Stimulated activated CD4-positive, alpha-beta T cell treated with anti-CD3 and anti-CD28 coated beads, Interleukin-4, amount 100 ng/mL, for 48 hours (primary cell): ENCODE measurements around the gene DZIP1.

Experiments
- DNase-seq, 2 donors: peaks; one replicate each; pipeline ENCODE4 v3.0.0-alpha.2; 2020; ENCODE audit warnings: low read depth in 2 of 2

The DZIP1 gene

DNA sequence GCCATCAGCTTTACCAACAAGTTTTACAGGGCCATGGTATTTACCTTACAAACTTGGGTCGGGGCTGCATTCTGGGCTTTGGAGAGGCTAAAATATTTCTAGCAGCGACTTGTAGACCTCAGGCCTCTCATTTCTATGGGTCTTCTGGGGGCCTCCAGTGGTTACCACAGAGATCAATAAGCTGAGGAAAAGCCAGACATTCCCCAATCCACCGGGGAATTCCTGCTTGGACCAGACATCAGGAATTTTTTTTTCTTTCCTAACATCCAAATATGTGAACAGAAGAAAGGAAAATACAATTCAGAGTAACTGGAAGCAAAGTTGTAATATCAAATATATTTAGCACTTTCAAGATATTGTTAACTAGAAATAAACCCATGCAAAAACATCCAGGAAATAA lies 1.5 kb downstream of the DZIP1 start:
- DNase-seq = no peak

GRCh38 chr13:95642028-95642621 lies 2.4 kb downstream of the DZIP1 start:
- DNase-seq = no peak

- no peak for DNase-seq
These were observed 3.0 kb downstream of the DZIP1 start for GRCh38 chr13:95641291-95642027.

DNA sequence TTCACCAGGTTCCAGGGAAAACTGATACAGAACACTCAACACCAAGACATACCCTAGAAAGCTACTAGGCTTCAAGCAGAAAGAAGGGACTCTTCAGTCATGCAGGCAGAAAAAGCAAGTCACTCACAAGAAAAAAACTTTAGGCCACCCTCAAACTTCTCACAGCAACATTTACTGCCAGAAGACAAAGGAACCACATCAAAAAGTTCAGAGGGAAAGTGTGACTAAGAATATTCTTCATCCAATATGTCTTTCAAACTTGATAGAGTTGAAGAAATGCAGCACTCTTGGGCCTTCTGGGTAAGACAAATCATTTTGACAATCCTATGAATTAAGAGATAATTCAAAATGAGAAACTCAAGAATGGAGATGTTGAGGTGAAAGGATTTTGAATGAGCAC lies 7.7 kb downstream of the DZIP1 start:
- no peak for DNase-seq

DNA sequence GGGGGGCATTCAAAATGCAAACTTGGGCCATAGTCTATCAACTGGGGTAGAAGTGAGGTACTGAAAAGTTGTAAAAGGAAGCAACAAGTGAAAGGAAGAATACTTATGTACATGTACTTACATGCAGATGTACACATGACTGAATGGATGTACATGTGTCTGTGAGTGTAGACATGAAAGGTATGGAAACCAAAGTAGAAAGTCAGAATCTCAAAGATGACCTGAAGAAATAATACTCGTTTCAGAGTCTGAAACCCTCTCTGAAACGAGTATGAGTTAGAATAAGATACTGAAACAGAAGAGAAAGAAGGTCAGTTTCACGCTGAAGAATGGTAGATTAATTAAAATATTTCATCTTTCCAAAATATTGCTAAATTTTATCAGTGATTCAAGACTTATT lies 13.9 kb downstream of the DZIP1 start:
- no peak for DNase-seq

GRCh38 chr13:95629071-95629470 lies 15.4 kb downstream of the DZIP1 start:
- DNase-seq = no peak

DNA sequence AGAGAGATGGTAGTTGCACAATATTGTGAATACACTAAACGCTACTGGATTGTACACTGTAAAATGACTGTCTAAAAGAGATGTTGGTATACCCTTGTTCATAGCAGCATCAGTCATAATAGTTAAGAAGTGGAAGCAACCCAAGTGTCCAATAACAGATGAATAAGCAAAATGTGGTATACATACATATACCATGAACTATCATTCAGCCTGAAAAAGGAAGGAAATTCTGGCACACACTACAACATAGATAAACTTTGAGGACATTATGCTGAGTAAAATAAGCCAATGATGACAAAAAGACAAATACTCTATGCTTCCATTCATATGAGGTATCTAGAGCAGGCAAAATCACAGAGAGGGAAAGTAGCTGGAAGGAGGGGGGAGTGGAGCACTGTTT lies 16.0 kb downstream of the DZIP1 start:
- no peak for DNase-seq

GRCh38 chr13:95627590-95627989 lies 16.9 kb downstream of the DZIP1 start:
- no peak for DNase-seq

GRCh38 chr13:95626768-95627167 lies 17.7 kb downstream of the DZIP1 start:
- DNase-seq = no peak

DNA sequence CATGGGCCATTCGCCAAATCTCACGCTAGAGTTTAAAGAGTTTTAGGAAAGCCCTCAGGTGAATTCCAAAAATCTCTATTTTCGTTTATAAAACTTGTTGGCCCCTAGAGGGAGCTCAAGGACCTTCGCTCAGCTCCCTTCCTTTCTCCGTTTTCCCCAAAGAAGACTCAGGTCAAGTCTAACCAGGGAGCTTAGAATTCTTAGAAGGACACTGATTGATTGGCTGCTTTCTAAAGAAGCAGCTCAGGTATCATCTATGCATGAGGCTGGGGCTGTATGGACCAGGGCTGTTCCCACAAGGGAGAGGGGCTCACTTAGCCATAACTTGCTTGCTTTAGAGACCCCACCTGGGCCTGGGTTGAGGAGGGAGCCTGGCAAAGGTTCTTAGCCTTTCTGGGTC lies 20.5 kb downstream of the DZIP1 start:
- no peak for DNase-seq

- no peak for DNase-seq
These were observed 21.4 kb downstream of the DZIP1 start for GRCh38 chr13:95623141-95623540.

DNA sequence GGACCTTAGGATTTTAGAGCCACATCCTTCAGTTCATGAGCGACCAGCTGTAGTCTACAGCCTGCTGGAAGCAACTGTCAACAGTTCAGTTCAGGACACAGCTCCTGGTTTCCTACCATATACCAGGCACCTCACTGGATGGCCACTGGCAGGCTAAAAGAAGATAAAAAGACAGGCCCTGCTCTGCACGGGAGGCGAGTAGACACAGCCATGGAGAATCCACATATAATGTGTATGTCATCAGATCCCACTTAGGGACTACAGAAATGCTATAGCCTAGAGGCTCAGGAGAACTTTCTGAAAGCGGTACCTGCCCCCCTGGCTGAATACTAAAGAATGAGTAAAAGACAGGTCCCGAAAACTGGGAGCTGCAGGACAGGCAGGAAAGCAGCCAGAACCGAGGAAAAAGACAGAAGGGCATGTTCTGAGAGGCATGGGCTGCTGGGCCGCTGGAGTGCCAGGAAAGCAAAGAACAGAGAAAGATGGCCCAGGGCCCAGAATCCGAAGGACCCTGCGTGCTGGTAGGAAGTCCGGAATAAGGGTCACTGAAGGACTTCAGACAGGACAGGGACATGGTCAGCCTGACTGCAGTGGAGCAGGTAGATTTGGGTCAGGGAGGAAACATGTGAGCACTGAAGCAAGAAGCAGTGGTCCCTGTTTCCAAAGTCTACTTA lies 23.5 kb downstream of the DZIP1 start:
- no peak for DNase-seq

- no peak for DNase-seq
These were observed 24.3 kb downstream of the DZIP1 start for GRCh38 chr13:95620030-95620824.

- DNase-seq = no peak
These were observed 29.0 kb downstream of the DZIP1 start for GRCh38 chr13:95615539-95615938.

DNA sequence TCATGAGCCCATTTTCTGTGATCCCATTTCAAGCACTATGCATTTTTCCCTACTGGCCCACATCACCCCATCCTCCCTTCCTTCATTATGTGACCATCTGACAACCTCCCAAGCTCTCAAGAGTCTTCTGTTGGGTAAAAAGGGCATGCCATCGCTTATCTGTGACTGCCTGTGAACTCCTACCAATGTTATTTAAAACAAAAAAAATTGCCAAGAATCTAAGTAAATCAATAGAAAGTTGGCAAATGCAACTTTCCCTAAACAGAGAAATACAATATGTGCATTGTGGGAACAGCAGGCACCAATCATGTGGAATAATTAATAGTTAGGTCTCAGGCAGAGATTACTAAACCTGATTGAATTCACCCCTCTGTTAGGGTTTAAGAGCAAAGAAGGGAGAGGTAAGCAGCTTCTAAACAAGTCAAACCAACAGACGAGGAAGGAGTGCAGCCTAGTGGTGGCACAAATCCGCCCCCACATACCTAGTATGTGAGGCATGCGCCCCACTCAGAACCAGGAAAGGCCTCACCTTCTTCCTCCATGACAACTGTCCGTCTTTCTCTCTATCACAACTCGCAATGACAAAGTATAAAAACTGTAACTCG lies 29.8 kb downstream of the DZIP1 start:
- no peak for DNase-seq

DNA sequence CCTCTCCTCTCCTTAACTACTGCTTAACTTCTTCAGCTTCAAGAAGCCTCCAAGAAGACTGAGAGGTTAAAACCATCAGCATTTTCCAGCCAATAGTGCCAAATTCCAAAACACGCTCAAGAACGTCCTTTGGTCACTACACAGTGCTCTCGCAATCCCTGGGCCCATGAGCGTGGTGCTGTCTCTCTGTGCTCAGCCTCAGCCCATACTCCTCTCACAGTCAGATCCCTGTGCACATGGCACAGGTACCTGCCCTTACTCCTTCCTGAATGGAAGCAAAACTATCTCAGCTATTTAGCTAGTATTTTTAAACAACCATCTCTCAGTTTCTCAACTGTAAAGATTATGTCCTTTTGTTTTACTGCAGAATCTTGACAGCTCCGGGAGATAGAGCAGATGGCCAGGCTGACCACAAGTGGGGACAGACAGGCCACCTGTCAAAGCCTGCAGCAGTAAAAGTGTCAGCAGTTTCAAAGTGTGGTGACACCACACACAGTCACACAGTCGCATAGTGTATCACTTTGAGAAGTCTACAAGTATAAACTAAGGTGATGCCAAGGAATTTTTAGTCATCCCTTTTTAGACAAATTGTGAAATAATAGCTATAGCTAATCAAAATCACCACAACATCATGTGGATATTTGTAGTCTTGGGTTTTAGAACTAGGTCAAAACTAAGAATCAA lies 35.7 kb downstream of the DZIP1 start:
- no peak for DNase-seq

DNA sequence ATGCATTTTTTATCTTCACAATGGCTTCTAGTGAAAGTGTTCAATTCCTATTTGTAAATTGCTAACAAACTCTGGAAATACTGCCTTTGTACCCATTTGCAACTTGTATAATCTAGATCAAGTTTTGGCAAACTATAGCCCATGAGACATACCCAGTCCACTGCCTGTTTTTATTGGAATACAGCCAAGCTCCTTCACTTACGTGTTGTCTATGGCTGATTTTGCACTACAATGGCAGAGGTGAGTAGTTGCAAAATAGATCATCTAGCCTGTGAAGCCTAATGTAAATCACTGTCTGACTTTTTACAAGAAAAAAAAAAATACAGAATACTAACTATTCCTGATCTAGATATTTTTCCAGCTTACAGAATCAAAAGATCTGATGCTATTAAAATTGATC lies 37.1 kb downstream of the DZIP1 start:
- DNase-seq = no peak

DNA sequence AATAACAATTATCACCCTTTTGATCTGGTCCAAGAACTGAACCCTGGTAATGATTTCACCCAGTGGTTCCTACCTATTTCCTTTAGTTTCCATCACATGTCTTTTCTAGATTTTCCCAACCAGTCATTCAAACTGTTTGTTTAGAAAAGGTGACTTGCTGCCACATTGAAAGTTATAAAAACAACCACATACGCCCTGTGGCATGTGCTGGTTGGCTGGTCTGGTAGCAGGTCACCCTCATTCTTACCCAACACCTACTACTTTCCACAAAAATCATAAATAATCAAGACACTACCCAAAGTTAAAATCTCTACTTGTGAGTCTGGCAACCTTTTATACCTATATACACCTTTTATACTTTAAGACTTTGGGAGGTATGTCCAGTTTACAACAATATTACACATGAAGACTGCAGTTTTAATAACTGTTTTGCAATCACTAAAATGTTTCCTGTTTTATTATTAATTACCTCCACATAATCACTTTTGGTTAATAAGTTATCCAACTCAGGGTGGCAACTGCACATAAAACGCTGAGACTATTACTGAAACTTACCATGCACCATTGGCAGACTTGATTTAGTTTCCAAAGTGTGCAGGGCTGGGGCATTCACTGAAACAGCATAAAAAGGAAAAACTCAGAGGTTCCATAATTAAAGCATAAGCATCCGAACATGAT lies 38.9 kb downstream of the DZIP1 start:
- no peak for DNase-seq

DNA sequence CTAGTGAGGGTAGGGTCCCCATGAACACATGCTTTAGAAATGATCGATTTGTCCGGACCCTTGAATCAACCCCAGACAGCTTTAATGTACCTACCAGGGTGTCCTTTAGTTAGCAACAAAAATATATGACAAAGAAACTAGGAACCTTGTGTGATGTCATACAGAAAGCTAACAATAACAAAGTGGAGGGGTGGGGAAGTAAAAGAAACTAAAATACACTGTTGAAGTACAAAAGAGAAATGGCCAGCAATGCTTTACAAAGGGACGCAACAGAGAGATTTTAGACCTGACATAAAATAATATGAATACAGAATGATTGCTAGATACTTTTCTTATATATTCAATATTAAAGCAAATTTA lies 40.0 kb downstream of the DZIP1 start:
- no peak for DNase-seq

DNA sequence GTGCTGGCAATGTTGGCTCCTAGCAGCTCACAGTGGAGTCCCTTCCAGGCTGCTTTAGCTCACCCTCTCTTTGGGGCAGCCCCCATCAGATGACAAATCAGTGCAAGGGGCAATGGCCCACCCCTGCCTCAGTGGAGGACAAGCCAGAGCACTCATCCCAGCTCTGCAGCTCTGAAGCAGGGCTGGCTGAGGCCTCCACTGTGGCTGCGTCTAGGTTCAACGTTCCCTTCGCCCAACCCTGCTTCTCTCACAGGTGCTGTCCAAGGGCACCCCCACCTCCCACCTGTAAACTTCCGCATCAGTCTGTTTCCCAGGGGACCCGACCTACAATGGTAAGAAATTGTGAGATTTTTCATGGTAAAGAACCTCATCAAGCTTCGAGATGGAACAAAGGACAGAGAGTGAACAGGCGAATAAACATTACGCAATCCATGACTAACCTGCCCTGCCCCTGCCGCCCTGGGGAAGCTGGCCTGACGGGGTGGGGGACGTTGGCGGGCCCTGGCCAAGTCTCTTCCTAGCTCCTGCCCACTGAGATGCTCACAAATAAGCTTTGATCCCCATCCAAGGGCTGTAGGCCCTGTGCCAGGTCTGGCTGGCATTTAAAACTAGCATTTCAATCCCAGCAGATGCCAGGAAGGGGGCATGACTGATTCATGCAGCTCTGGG lies 40.5 kb downstream of the DZIP1 start:
- no peak for DNase-seq
